SK-N-MC (cell line): Measurements from ENCODE around the gene RUFY4.

ENCODE experiments used
- EZH2 ChIP-seq: fragments of 200-600 bp; sonication (generic); IDR thresholded peaks from one replicate; pipeline ENCODE4 v1.6.1; 2017; ENCODE audit warnings: antibody characterized with exemption
- POLR2AphosphoS5 ChIP-seq: IDR thresholded peaks from 2 replicates; pipeline ENCODE4 v1.6.1; 2012; ENCODE audit warnings: mild to moderate bottlenecking, low read depth, low read length, borderline replicate concordance

DNA sequence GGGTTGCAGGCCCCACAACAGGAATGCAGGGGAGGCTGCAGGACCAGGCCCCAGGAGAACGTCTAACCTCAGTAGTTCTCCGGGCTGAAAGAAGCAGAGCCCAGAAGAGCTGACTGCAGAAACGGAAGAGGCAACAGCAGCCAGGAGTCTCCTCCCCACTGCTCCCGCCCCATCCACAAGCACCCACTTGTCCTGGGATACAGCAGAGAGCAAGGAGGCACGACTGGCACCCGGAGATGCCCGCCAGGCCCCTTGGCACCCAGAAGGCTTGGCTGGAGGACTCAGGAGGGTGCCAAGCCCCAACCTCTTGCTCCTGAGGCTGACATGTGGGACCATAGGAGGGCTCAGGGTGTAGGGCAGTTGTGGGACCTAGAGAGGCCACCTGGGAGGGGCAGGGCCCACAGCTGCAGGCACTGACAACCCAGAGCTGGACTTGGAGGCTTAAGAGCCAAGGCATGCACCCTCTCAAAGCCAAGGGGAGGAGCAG lies 37.2 kb upstream of the RUFY4 start:
- TF ChIP-seq POLR2AphosphoS5 (no peak), EZH2 (no peak)
